ENCODE data around the gene USP13. TPM values are rescaled to one million over a fixed set of nuclear protein-coding genes. Genes with fewer than 3 reads are reported as not detected.

The USP13 gene
- total RNA-seq, 1 donor: 14.4 TPM

GRCh38 chr3:179750720-179751328 lies 98.0 kb downstream of the USP13 start:
- no peak overlapping the region for H3K4me3 ChIP-seq (ENCODE audit: low read depth, low read length)
- peak; percentile 41 for DNase-seq (ENCODE audit: low read depth)
- peak; percentile 81 for TF ChIP-seq CTCF (IDR thresholded peaks at IDR 0.05; ENCODE audit: insufficient read depth, low read length)

GRCh38 chr3:179760944-179761343 lies 108.1 kb downstream of the USP13 start:
- H3K4me3 ChIP-seq (ENCODE audit: low read depth, low read length): no peak overlapping the region
- no peak for DNase-seq (ENCODE audit: low read depth)
- TF ChIP-seq CTCF (IDR thresholded peaks at IDR 0.05; ENCODE audit: insufficient read depth, low read length): no peak

GRCh38 chr3:179765396-179765795 lies 112.6 kb downstream of the USP13 start:
- no peak overlapping the region for H3K4me3 ChIP-seq (ENCODE audit: low read depth, low read length)
- TF ChIP-seq CTCF (IDR thresholded peaks at IDR 0.05; ENCODE audit: insufficient read depth, low read length): no peak
- DNase-seq (ENCODE audit: low read depth): no peak

- no peak overlapping the region for H3K4me3 ChIP-seq (ENCODE audit: low read depth, low read length)
- TF ChIP-seq CTCF (IDR thresholded peaks at IDR 0.05; ENCODE audit: insufficient read depth, low read length): no peak
- DNase-seq (ENCODE audit: low read depth): no peak
Measured at GRCh38 chr3:179766416-179767133, 113.7 kb downstream of the USP13 start.

GRCh38 chr3:179768080-179768479 lies 115.2 kb downstream of the USP13 start:
- no peak overlapping the region for H3K4me3 ChIP-seq (ENCODE audit: low read depth, low read length)
- peak; percentile 65 for TF ChIP-seq CTCF (IDR thresholded peaks at IDR 0.05; ENCODE audit: insufficient read depth, low read length)
- DNase-seq (ENCODE audit: low read depth): peak; percentile 72

GRCh38 chr3:179769411-179770247 lies 116.8 kb downstream of the USP13 start:
- no peak for TF ChIP-seq CTCF (IDR thresholded peaks at IDR 0.05; ENCODE audit: insufficient read depth, low read length)
- H3K4me3 ChIP-seq (ENCODE audit: low read depth, low read length): no peak overlapping the region
- DNase-seq (ENCODE audit: low read depth): no peak
